Measurements from ENCODE around the gene PPEF2.
"Not testable (repeated sequence)": the region's sequence is repeated elsewhere in the genome, so short reads cannot be mapped to it uniquely, and the experiment has no call there.

The PPEF2 gene

GRCh38 chr4:75919920-75920319, 17.7 kb upstream of the PPEF2 start:
- peaks cover 5% of the 10 kb centered on the region for H3K4me1 ChIP-seq (ENCODE audit: insufficient read depth, low read length)
- H3K36me3 ChIP-seq (ENCODE audit: insufficient read depth, low read length) = no peaks in the 10 kb centered on the region
- H3K9me3 ChIP-seq (ENCODE audit: low read length) = peaks cover 3% of the 10 kb centered on the region
- H3K27me3 ChIP-seq (ENCODE audit: insufficient read depth, low read length) = no peaks in the 10 kb centered on the region
- H2AFZ ChIP-seq (ENCODE audit: low read depth, low read length) = no peak overlapping the region
- H3K4me3 ChIP-seq (ENCODE audit: low read length) = no peak overlapping the region

- H3K27me3 ChIP-seq (ENCODE audit: insufficient read depth, low read length) = no peaks in the 10 kb centered on the region
- peaks cover 3% of the 10 kb centered on the region for H3K9me3 ChIP-seq (ENCODE audit: low read length)
- no peak overlapping the region for H3K4me3 ChIP-seq (ENCODE audit: low read length)
- peak overlapping the region; percentile 56 for H2AFZ ChIP-seq (ENCODE audit: low read depth, low read length)
- H3K4me1 ChIP-seq (ENCODE audit: insufficient read depth, low read length) = no peaks in the 10 kb centered on the region
- no peaks in the 10 kb centered on the region for H3K36me3 ChIP-seq (ENCODE audit: insufficient read depth, low read length)
These were observed 13.9 kb upstream of the PPEF2 start for GRCh38 chr4:75916091-75916661.

DNA sequence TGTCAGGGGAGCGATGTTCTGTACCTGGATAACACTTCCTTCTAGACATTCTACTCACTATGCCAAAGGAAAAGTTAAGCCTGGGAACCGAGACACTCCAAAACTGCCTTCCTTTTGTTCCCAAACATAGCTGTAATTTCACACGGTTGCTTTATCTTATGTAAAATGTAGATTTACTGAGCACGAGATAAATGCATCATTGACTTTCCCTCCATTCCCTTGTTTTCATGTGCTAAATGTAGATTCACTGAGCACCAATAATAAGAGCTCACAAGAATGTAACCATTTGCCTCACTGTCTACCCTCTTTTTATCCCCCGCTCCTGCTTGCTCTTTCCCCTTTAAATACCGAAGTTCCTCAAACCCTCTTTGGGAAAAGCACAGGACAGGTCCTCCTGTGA, 10.7 kb upstream of the PPEF2 start:
- Histone ChIP-seq H3K9me3 (ENCODE audit: low read length) (no peaks in the 10 kb centered on the region), H2AFZ (ENCODE audit: low read depth, low read length) (no peak overlapping the region), H3K27me3 (ENCODE audit: insufficient read depth, low read length) (no peaks in the 10 kb centered on the region), H3K36me3 (ENCODE audit: insufficient read depth, low read length) (no peaks in the 10 kb centered on the region), H3K4me1 (ENCODE audit: insufficient read depth, low read length) (no peaks in the 10 kb centered on the region), H3K4me3 (ENCODE audit: low read length) (no peak overlapping the region)

DNA sequence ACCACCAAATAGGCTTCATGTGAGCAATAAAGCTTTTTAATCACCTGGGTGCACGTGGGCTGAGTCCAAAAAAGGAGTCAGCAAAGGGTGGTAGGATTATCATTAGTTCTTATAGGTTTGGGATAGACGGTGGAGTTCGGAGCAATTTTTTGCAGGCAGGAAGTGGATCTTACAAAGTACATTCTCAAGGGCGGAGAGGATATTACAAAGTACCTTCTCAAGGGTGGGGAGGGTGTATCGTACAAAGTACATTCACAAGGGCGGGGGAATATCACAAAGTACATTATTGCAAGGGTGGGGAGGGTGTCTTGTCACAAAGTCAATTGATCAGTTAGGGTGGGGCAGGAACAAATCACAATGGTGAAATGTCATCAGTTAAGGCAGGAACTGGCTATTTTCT, 8.6 kb upstream of the PPEF2 start:
- not testable (repeated sequence) for H3K4me3 ChIP-seq (ENCODE audit: low read length); H3K4me1 ChIP-seq (ENCODE audit: insufficient read depth, low read length); H3K36me3 ChIP-seq (ENCODE audit: insufficient read depth, low read length); H2AFZ ChIP-seq (ENCODE audit: low read depth, low read length); H3K9me3 ChIP-seq (ENCODE audit: low read length); H3K27me3 ChIP-seq (ENCODE audit: insufficient read depth, low read length)

DNA sequence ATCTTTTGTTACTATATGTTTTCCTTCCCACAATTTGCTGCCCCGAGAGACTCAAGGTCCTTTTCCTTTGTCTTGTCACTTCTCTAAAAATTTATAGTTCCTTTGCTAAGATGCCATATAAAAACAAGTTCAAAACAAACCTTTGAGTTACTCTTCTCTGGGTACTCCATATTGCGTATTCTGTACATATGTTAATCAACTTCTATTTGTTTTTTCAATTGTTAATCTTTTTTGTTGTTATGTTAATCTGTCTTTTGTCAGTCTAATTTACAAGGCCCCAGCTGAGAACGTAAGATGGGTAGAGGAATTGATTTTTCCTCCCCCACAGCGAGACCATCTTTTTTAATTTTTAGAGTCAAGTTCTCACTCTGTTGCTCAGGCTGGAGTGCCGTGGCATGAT, 7.2 kb upstream of the PPEF2 start:
- H3K9me3 ChIP-seq (ENCODE audit: low read length) = no peaks in the 10 kb centered on the region
- no peaks in the 10 kb centered on the region for H3K4me1 ChIP-seq (ENCODE audit: insufficient read depth, low read length)
- H3K27me3 ChIP-seq (ENCODE audit: insufficient read depth, low read length) = no peaks in the 10 kb centered on the region
- no peak overlapping the region for H3K4me3 ChIP-seq (ENCODE audit: low read length)
- no peak overlapping the region for H2AFZ ChIP-seq (ENCODE audit: low read depth, low read length)
- H3K36me3 ChIP-seq (ENCODE audit: insufficient read depth, low read length) = no peaks in the 10 kb centered on the region

- no peaks in the 10 kb centered on the region for H3K4me1 ChIP-seq (ENCODE audit: insufficient read depth, low read length)
- H3K9me3 ChIP-seq (ENCODE audit: low read length) = no peaks in the 10 kb centered on the region
- no peak overlapping the region for H3K4me3 ChIP-seq (ENCODE audit: low read length)
- H3K27me3 ChIP-seq (ENCODE audit: insufficient read depth, low read length) = no peaks in the 10 kb centered on the region
- no peaks in the 10 kb centered on the region for H3K36me3 ChIP-seq (ENCODE audit: insufficient read depth, low read length)
- H2AFZ ChIP-seq (ENCODE audit: low read depth, low read length) = no peak overlapping the region
These were observed 6.3 kb upstream of the PPEF2 start for GRCh38 chr4:75908555-75908954.

DNA sequence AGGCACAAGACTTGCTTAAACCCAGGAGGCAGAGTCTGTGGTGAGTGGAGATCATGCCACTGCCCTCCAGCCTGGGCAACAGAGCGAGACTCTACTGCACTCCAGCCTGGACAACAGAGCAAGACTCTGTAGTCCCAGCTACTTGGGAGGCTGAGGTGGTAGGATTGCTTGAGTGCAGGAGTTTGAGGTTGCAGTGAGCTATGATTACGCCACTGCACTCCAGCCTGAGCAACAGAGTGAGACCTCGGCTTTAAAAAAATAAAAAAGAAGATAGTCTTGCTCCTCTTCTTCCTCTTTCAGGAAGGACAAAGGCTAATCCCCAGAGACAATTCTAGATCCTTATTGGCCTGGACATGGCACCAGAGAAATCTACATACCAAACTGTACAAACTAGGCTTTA, 5.7 kb upstream of the PPEF2 start:
- Histone ChIP-seq H3K4me3 (ENCODE audit: low read length) (no peak overlapping the region), H3K27me3 (ENCODE audit: insufficient read depth, low read length) (no peaks in the 10 kb centered on the region), H3K36me3 (ENCODE audit: insufficient read depth, low read length) (no peaks in the 10 kb centered on the region), H2AFZ (ENCODE audit: low read depth, low read length) (no peak overlapping the region), H3K4me1 (ENCODE audit: insufficient read depth, low read length) (no peaks in the 10 kb centered on the region), H3K9me3 (ENCODE audit: low read length) (no peaks in the 10 kb centered on the region)

- peaks cover 9% of the 10 kb centered on the region for H3K27me3 ChIP-seq (ENCODE audit: insufficient read depth, low read length)
- no peaks in the 10 kb centered on the region for H3K4me1 ChIP-seq (ENCODE audit: insufficient read depth, low read length)
- no peak overlapping the region for H3K4me3 ChIP-seq (ENCODE audit: low read length)
- no peaks in the 10 kb centered on the region for H3K36me3 ChIP-seq (ENCODE audit: insufficient read depth, low read length)
- no peaks in the 10 kb centered on the region for H3K9me3 ChIP-seq (ENCODE audit: low read length)
- no peak overlapping the region for H2AFZ ChIP-seq (ENCODE audit: low read depth, low read length)
These were observed 1.8 kb upstream of the PPEF2 start for GRCh38 chr4:75904076-75904475.

- Histone ChIP-seq H2AFZ (ENCODE audit: low read depth, low read length) (no peak overlapping the region), H3K4me1 (ENCODE audit: insufficient read depth, low read length) (no peaks in the 10 kb centered on the region), H3K4me3 (ENCODE audit: low read length) (no peak overlapping the region), H3K9me3 (ENCODE audit: low read length) (no peaks in the 10 kb centered on the region), H3K36me3 (ENCODE audit: insufficient read depth, low read length) (no peaks in the 10 kb centered on the region), H3K27me3 (ENCODE audit: insufficient read depth, low read length) (peaks cover 9% of the 10 kb centered on the region)
These were observed 3.7 kb downstream of the PPEF2 start for GRCh38 chr4:75898536-75898935.

- Histone ChIP-seq H3K4me3 (ENCODE audit: low read length) (no peak overlapping the region), H3K27me3 (ENCODE audit: insufficient read depth, low read length) (peaks cover 5% of the 10 kb centered on the region)
These were observed 6.4 kb downstream of the PPEF2 start for GRCh38 chr4:75895744-75896314.

DNA sequence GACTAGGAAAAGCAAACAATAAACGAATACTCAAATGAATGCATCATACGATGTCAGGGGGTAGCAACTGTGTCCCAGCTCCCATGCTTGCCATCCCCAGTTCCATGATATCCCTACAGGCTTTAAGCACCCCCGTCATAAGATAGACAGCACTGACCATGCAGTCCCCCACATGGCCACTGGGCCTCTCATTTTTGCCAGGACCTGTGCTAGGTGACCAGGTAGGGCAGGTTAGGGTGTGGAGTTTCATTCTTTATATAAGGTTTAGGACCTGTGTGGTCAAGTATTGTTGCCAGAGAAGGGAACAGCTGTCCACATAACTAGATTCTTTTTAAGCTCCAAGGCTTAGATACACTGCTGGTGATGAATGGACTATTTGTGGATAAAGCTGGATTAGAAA, 9.7 kb downstream of the PPEF2 start:
- Histone ChIP-seq H2AFZ (ENCODE audit: low read depth, low read length) (no peak overlapping the region), H3K27me3 (ENCODE audit: insufficient read depth, low read length) (peaks cover 16% of the 10 kb centered on the region), H3K9me3 (ENCODE audit: low read length) (no peaks in the 10 kb centered on the region), H3K4me1 (ENCODE audit: insufficient read depth, low read length) (no peaks in the 10 kb centered on the region), H3K36me3 (ENCODE audit: insufficient read depth, low read length) (no peaks in the 10 kb centered on the region), H3K4me3 (ENCODE audit: low read length) (no peak overlapping the region)

More at GRCh38 chr4:75895744-75896314, 6.4 kb downstream of the PPEF2 start:
- Histone ChIP-seq H3K36me3 (ENCODE audit: insufficient read depth, low read length) (no peaks in the 10 kb centered on the region), H2AFZ (ENCODE audit: low read depth, low read length) (no peak overlapping the region), H3K9me3 (ENCODE audit: low read length) (no peaks in the 10 kb centered on the region), H3K4me1 (ENCODE audit: insufficient read depth, low read length) (no peaks in the 10 kb centered on the region)

DNA sequence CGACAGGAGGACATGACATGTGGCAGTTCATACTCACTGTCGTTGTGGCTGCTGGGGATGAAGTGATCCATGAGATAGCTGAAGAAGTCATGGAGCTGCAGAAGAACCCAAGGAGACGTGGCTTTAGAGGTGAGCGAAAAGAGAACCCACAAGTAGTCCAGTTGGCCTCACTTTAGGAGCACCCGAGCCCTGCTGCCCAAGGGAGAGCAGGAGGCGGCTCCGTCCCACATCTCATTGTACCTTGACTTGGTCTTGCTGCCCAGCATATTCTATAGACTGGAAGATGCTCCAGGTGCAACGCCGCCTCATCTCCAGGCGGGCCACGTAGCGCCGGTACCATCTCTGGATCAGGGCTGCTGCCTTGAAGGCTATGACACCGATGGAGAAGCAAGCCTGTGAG, 10.6 kb downstream of the PPEF2 start:
- H3K9me3 ChIP-seq (ENCODE audit: low read length) = no peaks in the 10 kb centered on the region
- no peaks in the 10 kb centered on the region for H3K4me1 ChIP-seq (ENCODE audit: insufficient read depth, low read length)
- no peak overlapping the region for H2AFZ ChIP-seq (ENCODE audit: low read depth, low read length)
- H3K36me3 ChIP-seq (ENCODE audit: insufficient read depth, low read length) = no peaks in the 10 kb centered on the region
- no peak overlapping the region for H3K4me3 ChIP-seq (ENCODE audit: low read length)
- peaks cover 16% of the 10 kb centered on the region for H3K27me3 ChIP-seq (ENCODE audit: insufficient read depth, low read length)

DNA sequence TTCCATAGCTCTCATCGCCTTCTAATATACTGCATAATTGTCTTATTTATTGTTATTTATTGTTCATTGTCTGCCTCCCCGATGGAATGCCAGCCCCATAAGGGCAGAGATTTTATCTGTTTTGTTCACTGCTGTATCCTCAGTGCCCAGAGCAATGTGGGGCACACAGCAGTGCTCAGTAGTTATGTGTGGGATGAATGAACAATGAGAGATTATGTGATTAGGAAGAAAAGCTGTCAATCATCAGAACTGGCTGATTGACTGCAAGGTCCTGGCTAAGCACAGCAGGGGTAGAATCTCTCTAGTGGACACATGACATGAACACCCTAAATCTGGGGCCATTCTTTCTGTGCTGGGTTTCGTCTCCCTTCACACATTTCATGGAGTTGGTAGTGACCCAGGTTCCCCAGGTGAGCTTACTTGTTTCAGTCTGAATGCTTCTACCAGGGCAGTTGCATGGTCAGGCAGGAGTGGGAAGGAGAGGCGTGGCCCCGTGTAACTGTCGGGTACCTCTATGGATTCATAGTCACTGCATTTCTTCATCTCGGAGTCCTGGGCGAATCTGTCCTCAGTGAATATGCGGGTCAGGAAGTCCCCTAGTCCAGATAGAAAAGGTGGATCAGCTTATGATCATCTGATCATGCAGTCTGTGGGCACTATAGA, 12.6 kb downstream of the PPEF2 start:
- no peak overlapping the region for H2AFZ ChIP-seq (ENCODE audit: low read depth, low read length)
- no peaks in the 10 kb centered on the region for H3K9me3 ChIP-seq (ENCODE audit: low read length)
- H3K4me3 ChIP-seq (ENCODE audit: low read length) = no peak overlapping the region
- H3K27me3 ChIP-seq (ENCODE audit: insufficient read depth, low read length) = peaks cover 16% of the 10 kb centered on the region
- no peaks in the 10 kb centered on the region for H3K4me1 ChIP-seq (ENCODE audit: insufficient read depth, low read length)
- H3K36me3 ChIP-seq (ENCODE audit: insufficient read depth, low read length) = no peaks in the 10 kb centered on the region

- peaks cover 21% of the 10 kb centered on the region for H3K27me3 ChIP-seq (ENCODE audit: insufficient read depth, low read length)
- H3K4me1 ChIP-seq (ENCODE audit: insufficient read depth, low read length) = no peaks in the 10 kb centered on the region
- no peaks in the 10 kb centered on the region for H3K9me3 ChIP-seq (ENCODE audit: low read length)
- no peak overlapping the region for H2AFZ ChIP-seq (ENCODE audit: low read depth, low read length)
- no peaks in the 10 kb centered on the region for H3K36me3 ChIP-seq (ENCODE audit: insufficient read depth, low read length)
- H3K4me3 ChIP-seq (ENCODE audit: low read length) = no peak overlapping the region
These were observed 16.1 kb downstream of the PPEF2 start for GRCh38 chr4:75886104-75886503.
